GM19238 (cell line): ENCODE measurements around the gene BORCS8.
A peak's percentile ranks its signal among the peaks of the same experiment; 100 is the strongest.
"Not testable (repeated sequence)": the region's sequence is repeated elsewhere in the genome, so short reads cannot be mapped to it uniquely, and the experiment has no call there.

Experiments
- DNase-seq: peaks from one replicate; pipeline ENCODE4 v3.0.0; 2011; ENCODE audit warnings: low spot score; ENCODE audit not compliant: insufficient read length

Gene BORCS8

GRCh38 chr19:19151418-19151817, 40.5 kb downstream of the BORCS8 start:
- no peak for DNase-seq

- DNase-seq, result no peak
These were observed 42.5 kb downstream of the BORCS8 start for GRCh38 chr19:19149435-19149834.

GRCh38 chr19:19148504-19148903, 43.4 kb downstream of the BORCS8 start:
- DNase-seq, result not testable (repeated sequence)

GRCh38 chr19:19147344-19147743, 44.6 kb downstream of the BORCS8 start:
- DNase-seq, result no peak

- DNase-seq, result no peak
These were observed 45.1 kb downstream of the BORCS8 start for GRCh38 chr19:19146865-19147264.

GRCh38 chr19:19145684-19146608, 46.0 kb downstream of the BORCS8 start:
- DNase-seq, result peak; percentile 82

- no peak for DNase-seq
These were observed 46.7 kb downstream of the BORCS8 start for GRCh38 chr19:19145281-19145680.

- no peak for DNase-seq
These were observed 49.6 kb downstream of the BORCS8 start for GRCh38 chr19:19142347-19142746.

GRCh38 chr19:19140476-19140875, 51.5 kb downstream of the BORCS8 start:
- no peak for DNase-seq

GRCh38 chr19:19139876-19140229, 52.1 kb downstream of the BORCS8 start:
- DNase-seq, result no peak

- DNase-seq, result peak; percentile 100
These were observed 53.6 kb downstream of the BORCS8 start, which contains the start of gene TMEM161A for GRCh38 chr19:19138109-19138981. Gene TMEM161A (minus strand): TSS chr19:19138478. CDS start chr19:19138428, 50 bp downstream.

GRCh38 chr19:19137556-19138108, 54.3 kb downstream of the BORCS8 start:
- no peak for DNase-seq

GRCh38 chr19:19135713-19136112, 56.2 kb downstream of the BORCS8 start:
- DNase-seq, result not testable (repeated sequence)

GRCh38 chr19:19134687-19135158, 57.2 kb downstream of the BORCS8 start:
- DNase-seq, result no peak

GRCh38 chr19:19133985-19134384, 58.0 kb downstream of the BORCS8 start:
- no peak for DNase-seq

- DNase-seq, result no peak
These were observed 59.0 kb downstream of the BORCS8 start for GRCh38 chr19:19132912-19133311.

GRCh38 chr19:19131989-19132388, 60.0 kb downstream of the BORCS8 start:
- no peak for DNase-seq
